Esophagus squamous epithelium (tissue), 4 donors: ENCODE data around the gene IL1R2.

Source experiments
- CTCF ChIP-seq, 6 experiments: fragments of 450-650 bp in 4 of 6; fragments of 200-600 bp in 2 of 6; sonication (generic) in 2 of 6; IDR thresholded peaks; one replicate each; pipeline ENCODE4 v1.5.1; 2016 to 2019; ENCODE audit warnings: antibody characterized with exemption in 6 of 6, mild to moderate bottlenecking in 4 of 6, moderate library complexity in 4 of 6
- POLR2A ChIP-seq, 4 donors: fragments of 450-650 bp; IDR thresholded peaks; one replicate each; pipeline ENCODE4 v1.6.1; 2017; ENCODE audit warnings: antibody characterized with exemption in 4 of 4, mild to moderate bottlenecking in 4 of 4, moderate library complexity in 3 of 4

- TF ChIP-seq CTCF (IDR thresholded peaks at IDR 0.05) (no peak), POLR2A (IDR thresholded peaks at IDR 0.05) (no peak)
These were observed 34.0 kb downstream of the IL1R2 start for GRCh38 chr2:102025583-102026267.
